ENCODE data around the gene DOCK3. TPM values are rescaled to one million over a fixed set of nuclear protein-coding genes. Genes with fewer than 3 reads are reported as not detected.

The DOCK3 gene
- total and polyA plus RNA-seq, 10 of the 15 experiments (the other 5 are each of a cell fraction or from before 2014, with no cell fraction given) = 0.02 to 0.52 (median 0.04) TPM; not detected in 5

GRCh38 chr3:51190827-51191226 is 516.1 kb downstream of the DOCK3 start:
- TF ChIP-seq SMAD1 (IDR thresholded peaks at IDR 0.05; ENCODE audit: low read depth, partially characterized antibody) (no peak), CHD1 (IDR thresholded peaks at IDR 0.05; ENCODE audit: low read depth, low read length) (no peak), SP1 (IDR thresholded peaks at IDR 0.05; ENCODE audit: low read depth, low read length) (no peak), CHD4 (IDR thresholded peaks at IDR 0.05) (no peak), CBFB (IDR thresholded peaks at IDR 0.05; ENCODE audit: low read depth) (no peak), HDAC2 (IDR thresholded peaks at IDR 0.05) (no peak), CREM (IDR thresholded peaks at IDR 0.05; ENCODE audit: low read depth) (no peak), YBX1 (IDR thresholded peaks at IDR 0.05) (no peak), YY1 (IDR thresholded peaks at IDR 0.05; ENCODE audit: low read depth, low read length) (no peak), HSF1 (IDR thresholded peaks at IDR 0.05; ENCODE audit: low read depth, low read length) (no peak), BHLHE40 (IDR thresholded peaks at IDR 0.05; ENCODE audit: borderline replicate concordance in 1 of 2, low read depth in 2 of 2, low read length in 1 of 2) (no peak), USF1 (IDR thresholded peaks at IDR 0.05; ENCODE audit: borderline replicate concordance, extremely low read length, insufficient read depth, low read depth, low read length) (no peak), RBBP5 (conservative IDR thresholded peaks at IDR 0.05) (no peak), SIX5 (IDR thresholded peaks at IDR 0.05; ENCODE audit: low read depth, low read length, severe bottlenecking) (no peak), NR2C2 (IDR thresholded peaks at IDR 0.05; ENCODE audit: borderline replicate concordance, control insufficient read depth, insufficient read length, low read depth) (no peak), TARDBP (IDR thresholded peaks at IDR 0.05; ENCODE audit: borderline replicate concordance) (no peak)
- H3K79me2 ChIP-seq (ENCODE audit: control insufficient read depth, insufficient read depth, low read length) = no peaks in the 10 kb centered on the region
- ChIA-PET POLR2A (no interaction called here), RAD21 (ENCODE audit: unreplicated experiment) (no interaction called here), SMC1A (ENCODE audit: uncharacterized antibody, unreplicated experiment) (no interaction called here), CTCF (no interaction called here)
- no peak overlapping the region for H2AFZ ChIP-seq (ENCODE audit: control insufficient read depth, low read depth, low read length)
- ATAC-seq (no peak), FAIRE-seq (no peak), DNase-seq (ENCODE audit: low read depth, low spot score) (no peak)
- BruUV-seq (replicated peaks) = no TSS peak
- no peak overlapping the region for H3K27ac ChIP-seq (ENCODE audit: control insufficient read depth, insufficient read depth)
- H3K9me3 ChIP-seq (replicated peaks; ENCODE audit: control insufficient read depth, insufficient read depth, low read length) = no peaks in the 10 kb centered on the region
- 17% methylated on average over 3 of the region's 3 CpGs for WGBS (ENCODE audit: insufficient coverage, insufficient replicate concordance, low lambda C conversion rate, missing lambda C conversion rate)
- no peak overlapping the region for H3K4me2 ChIP-seq (ENCODE audit: control insufficient read depth, insufficient read depth)
- H3K4me1 ChIP-seq (ENCODE audit: control insufficient read depth, insufficient read depth, low read length) = no peaks in the 10 kb centered on the region
- no peaks in the 10 kb centered on the region for H3K27me3 ChIP-seq (replicated peaks in 1 of 2; ENCODE audit: control insufficient read depth in 2 of 2, insufficient read depth in 2 of 2, low read length in 1 of 2)
- in situ Hi-C loops (cut with MboI) (no loop called here), intact Hi-C loops (cut with micrococcal nuclease; ENCODE audit: unreplicated experiment) (no loop called here)
- H3K36me3 ChIP-seq (ENCODE audit: control insufficient read depth in 2 of 2, insufficient read depth in 2 of 2, low read length in 1 of 2) = no peaks in the 10 kb centered on the region
- H3K9ac ChIP-seq (ENCODE audit: control insufficient read depth, insufficient read depth, low read length) = no peak overlapping the region
- H4K20me1 ChIP-seq (ENCODE audit: control insufficient read depth, insufficient read depth) = no peaks in the 10 kb centered on the region
- H3K4me3 ChIP-seq = no peak overlapping the region
